HEK293 (cell line): Measurements from ENCODE around the gene UGGT1.

Source experiments
- CTCF ChIA-PET: fragments of 350-600 bp; formaldehyde crosslinking; extraction: SDS; loops from one replicate; lab custom pipeline; 2021; ENCODE audit warnings: antibody characterized with exemption; lab: Yijun Ruan, JAX
- POLR2A ChIA-PET: fragments of 300-600 bp; formaldehyde crosslinking; extraction: SDS; loops from one replicate; lab custom pipeline; 2020; ENCODE audit warnings: antibody characterized with exemption, inconsistent platforms; lab: Yijun Ruan, JAX
- H3K27ac ChIP-seq: fragments of 200-500 bp; sonication (Bioruptor generic); 2 replicates; pipeline ENCODE4 v1.5.1; 2014; ENCODE audit warnings: low read depth, low read length, control low read depth, inconsistent platforms; ENCODE audit errors: extremely low read depth
- H3K36me3 ChIP-seq, 2 experiments: fragments of 200-500 bp in 1 of 2; sonication (Bioruptor generic) in 1 of 2; 1 replicate in 1 of 2; 2 replicates in 1 of 2; pipeline ENCODE4 v1.5.1; 2014 to 2017; ENCODE audit warnings: inconsistent platforms in 2 of 2, low read length in 2 of 2; ENCODE audit not compliant: control insufficient read depth in 2 of 2, insufficient read depth in 1 of 2
- H3K4me1 ChIP-seq: fragments of 200-500 bp; sonication (Bioruptor generic); 2 replicates; pipeline ENCODE4 v1.5.1; 2014; ENCODE audit warnings: mild to moderate bottlenecking, low read length, inconsistent platforms; ENCODE audit not compliant: control insufficient read depth, insufficient read depth
- H3K4me3 ChIP-seq: 2 replicates; pipeline ENCODE4 v1.5.1; 2011; ENCODE audit warnings: low read depth, mild to moderate bottlenecking, control low read depth, low read length, moderate library complexity
- H3K9me3 ChIP-seq: fragments of 200-500 bp; sonication (Bioruptor generic); 2 replicates; pipeline ENCODE4 v1.5.1; 2014; ENCODE audit warnings: low read depth, low read length, inconsistent platforms; ENCODE audit not compliant: control insufficient read depth, insufficient read depth
- AEBP2 ChIP-seq: fragments of 450-650 bp; formaldehyde crosslinking; IDR thresholded peaks from 2 replicates; pipeline ENCODE4 v1.5.1; 2016; ENCODE audit warnings: missing biosample characterization, missing genetic modification characterization, borderline replicate concordance
- KLF9 ChIP-seq: fragments of 450-650 bp; formaldehyde crosslinking; IDR thresholded peaks from 2 replicates; pipeline ENCODE4 v1.5.1; 2016; ENCODE audit warnings: missing biosample characterization, missing genetic modification characterization, low read depth
- PRDM2 ChIP-seq: fragments of 450-650 bp; formaldehyde crosslinking; IDR thresholded peaks from 2 replicates; pipeline ENCODE4 v1.5.1; 2016; ENCODE audit warnings: missing biosample characterization, missing genetic modification characterization, borderline replicate concordance
- ZBTB7A ChIP-seq: fragments of 450-650 bp; formaldehyde crosslinking; IDR thresholded peaks from 2 replicates; pipeline ENCODE4 v1.5.1; 2016; ENCODE audit warnings: low read depth, missing biosample characterization, missing genetic modification characterization
- ZNF112 ChIP-seq: fragments of 450-650 bp; formaldehyde crosslinking; IDR thresholded peaks from 2 replicates; pipeline ENCODE4 v1.5.0; 2017; ENCODE audit warnings: missing biosample characterization, missing genetic modification characterization
- ZNF114 ChIP-seq: fragments of 450-650 bp; formaldehyde crosslinking; IDR thresholded peaks from 2 replicates; pipeline ENCODE4 v1.5.0; 2017; ENCODE audit warnings: missing biosample characterization, missing genetic modification characterization
- ZNF2 ChIP-seq: fragments of 450-650 bp; formaldehyde crosslinking; IDR thresholded peaks from 2 replicates; pipeline ENCODE4 v1.5.1; 2016; ENCODE audit warnings: missing biosample characterization, missing genetic modification characterization
- ZNF280C ChIP-seq: fragments of 450-650 bp; formaldehyde crosslinking; IDR thresholded peaks from 2 replicates; pipeline ENCODE4 v1.5.1; 2016; ENCODE audit warnings: missing biosample characterization, missing genetic modification characterization
- ZNF398 ChIP-seq: fragments of 450-650 bp; formaldehyde crosslinking; IDR thresholded peaks from 2 replicates; pipeline ENCODE4 v1.5.1; 2017; ENCODE audit warnings: missing biosample characterization, missing genetic modification characterization
- ZNF404 ChIP-seq: fragments of 450-650 bp; formaldehyde crosslinking; IDR thresholded peaks from 2 replicates; pipeline ENCODE4 v1.5.1; 2017; ENCODE audit warnings: missing biosample characterization, missing genetic modification characterization
- ZNF501 ChIP-seq: fragments of 450-650 bp; formaldehyde crosslinking; IDR thresholded peaks from 2 replicates; pipeline ENCODE4 v1.5.1; 2016; ENCODE audit warnings: missing biosample characterization, missing genetic modification characterization
- ZNF571 ChIP-seq: fragments of 450-650 bp; formaldehyde crosslinking; IDR thresholded peaks from 2 replicates; pipeline ENCODE4 v1.5.0; 2017; ENCODE audit warnings: missing biosample characterization, missing genetic modification characterization
- ZNF677 ChIP-seq: fragments of 450-650 bp; IDR thresholded peaks from 2 replicates; pipeline ENCODE4 v1.5.0; 2018; ENCODE audit warnings: missing biosample characterization, mild to moderate bottlenecking, missing genetic modification characterization, moderate library complexity

The UGGT1 gene

GRCh38 chr2:128105072-128105471, 14.1 kb downstream of the UGGT1 start (continued):
- TF ChIP-seq ZNF280C (tag by site-specific recombination) (no peak), AEBP2 (tag by site-specific recombination) (no peak), PRDM2 (tag by site-specific recombination) (no peak), KLF9 (tag by site-specific recombination) (no peak), ZNF2 (no peak), ZNF501 (tag by site-specific recombination) (no peak)

- ChIA-PET POLR2A (no interaction called here), CTCF (no interaction called here)
- Histone ChIP-seq H3K36me3 (peaks cover 32 to 49% of the 10 kb centered on the region in 2 experiments), H3K4me3 (no peak overlapping the region), H3K27ac (no peak overlapping the region), H3K4me1 (no peaks in the 10 kb centered on the region), H3K9me3 (no peaks in the 10 kb centered on the region)
- TF ChIP-seq ZBTB7A (tag by site-specific recombination): no peak
- no peak for TF ChIP-seq ZNF677 (tag by site-specific recombination)
- TF ChIP-seq ZNF404 (tag by site-specific recombination): no peak
- no peak for TF ChIP-seq ZNF571 (tag by site-specific recombination)
- TF ChIP-seq ZNF112: no peak
- no peak for TF ChIP-seq ZNF114 (tag by site-specific recombination)
- TF ChIP-seq ZNF398: no peak
These were observed 17.2 kb downstream of the UGGT1 start for GRCh38 chr2:128108166-128108565.
